Mucosa of rectum (tissue), 2 donors: ENCODE measurements around the gene NFIL3.

Experiments
- H3K27ac ChIP-seq, 2 donors: one replicate each; pipeline ENCODE4 v1.7.0; 2013; ENCODE audit warnings: inconsistent platforms in 2 of 2, low read depth in 2 of 2, low read length in 2 of 2
- H3K27me3 ChIP-seq, 2 donors: one replicate each; pipeline ENCODE4 v1.7.0; 2013; ENCODE audit warnings: low read length in 2 of 2; ENCODE audit not compliant: control insufficient read depth in 2 of 2, insufficient read depth in 2 of 2
- H3K36me3 ChIP-seq, 2 donors: one replicate each; pipeline ENCODE4 v1.7.0; 2013; ENCODE audit warnings: low read length in 2 of 2; ENCODE audit not compliant: control insufficient read depth in 2 of 2, insufficient read depth in 2 of 2
- H3K4me1 ChIP-seq, 2 donors: one replicate each; pipeline ENCODE4 v1.7.0; 2013; ENCODE audit warnings: low read length in 2 of 2, mild to moderate bottlenecking in 1 of 2; ENCODE audit not compliant: control insufficient read depth in 2 of 2, insufficient read depth in 2 of 2
- H3K4me3 ChIP-seq, 2 donors: one replicate each; pipeline ENCODE4 v1.7.0; 2013; ENCODE audit warnings: low read length in 2 of 2
- H3K9ac ChIP-seq, 2 donors: one replicate each; pipeline ENCODE4 v1.7.0; 2013; ENCODE audit warnings: low read length in 2 of 2, low read depth in 1 of 2, mild to moderate bottlenecking in 1 of 2
- H3K9me3 ChIP-seq, 2 donors: one replicate each; pipeline ENCODE4 v1.7.0; 2013; ENCODE audit warnings: low read length in 2 of 2; ENCODE audit not compliant: control insufficient read depth in 2 of 2
- donor health status: healthy.
- donor health status: Normal muscosa, but diverticular disease.

The NFIL3 gene

GRCh38 chr9:91422758-91423711, 597 bp downstream of the NFIL3 start:
- H3K4me3 ChIP-seq: peak overlapping the region; percentile 71 to 93
- peak overlapping the region; percentile 85 to 93 for H3K27ac ChIP-seq
- no peaks in the 10 kb centered on the region for H3K36me3 ChIP-seq
- peaks cover 24 to 25% of the 10 kb centered on the region in 2 donors for H3K4me1 ChIP-seq
- H3K9ac ChIP-seq: peak overlapping the region; percentile 81 to 99
- H3K9me3 ChIP-seq: no peaks in the 10 kb centered on the region
- peaks cover 0 to 5% of the 10 kb centered on the region in 2 donors for H3K27me3 ChIP-seq

DNA sequence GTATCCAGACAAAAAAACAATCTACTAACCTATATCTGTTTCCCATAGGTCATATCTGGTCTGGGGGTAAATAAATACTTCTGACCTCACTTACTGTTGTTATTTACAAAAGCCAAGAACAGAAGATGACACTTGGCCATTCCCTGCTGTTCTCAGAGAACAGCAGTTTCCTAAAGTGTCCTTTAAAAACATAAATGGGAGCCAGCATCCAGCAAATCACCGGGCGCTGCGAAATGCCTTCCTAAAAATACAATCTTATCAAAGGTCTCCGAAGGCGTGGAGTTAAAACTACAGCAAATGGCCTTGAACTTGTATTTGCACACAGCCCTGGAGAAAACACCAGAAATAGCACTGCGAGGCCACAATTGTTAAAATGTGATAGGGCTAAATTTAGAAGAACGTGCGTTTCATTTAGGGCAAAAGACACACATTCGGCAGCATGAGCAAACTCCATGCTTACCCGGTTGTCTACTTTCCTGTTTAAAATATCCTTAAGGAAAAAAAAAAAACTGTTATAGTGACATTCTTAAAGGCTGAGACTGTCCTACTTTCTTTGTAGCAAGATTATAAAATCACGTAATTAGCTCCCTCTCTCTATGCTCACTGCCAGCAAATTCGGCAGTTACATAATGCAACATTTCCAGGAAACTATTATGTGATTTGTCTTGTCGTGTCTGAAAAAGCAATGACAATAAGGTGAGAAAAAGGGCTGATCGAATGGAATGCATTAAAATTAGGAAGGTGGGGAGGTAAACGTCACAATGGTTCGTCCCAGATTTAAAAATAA, 1.5 kb downstream of the NFIL3 start:
- Histone ChIP-seq H3K4me3 (peak overlapping the region; percentile 71 to 93), H3K9me3 (no peaks in the 10 kb centered on the region), H3K27ac (peak overlapping the region; percentile 85 to 93), H3K9ac (peak overlapping the region; percentile 81 to 99), H3K4me1 (peaks cover 24 to 25% of the 10 kb centered on the region in 2 donors), H3K27me3 (peaks cover 0 to 5% of the 10 kb centered on the region in 2 donors), H3K36me3 (no peaks in the 10 kb centered on the region)

DNA sequence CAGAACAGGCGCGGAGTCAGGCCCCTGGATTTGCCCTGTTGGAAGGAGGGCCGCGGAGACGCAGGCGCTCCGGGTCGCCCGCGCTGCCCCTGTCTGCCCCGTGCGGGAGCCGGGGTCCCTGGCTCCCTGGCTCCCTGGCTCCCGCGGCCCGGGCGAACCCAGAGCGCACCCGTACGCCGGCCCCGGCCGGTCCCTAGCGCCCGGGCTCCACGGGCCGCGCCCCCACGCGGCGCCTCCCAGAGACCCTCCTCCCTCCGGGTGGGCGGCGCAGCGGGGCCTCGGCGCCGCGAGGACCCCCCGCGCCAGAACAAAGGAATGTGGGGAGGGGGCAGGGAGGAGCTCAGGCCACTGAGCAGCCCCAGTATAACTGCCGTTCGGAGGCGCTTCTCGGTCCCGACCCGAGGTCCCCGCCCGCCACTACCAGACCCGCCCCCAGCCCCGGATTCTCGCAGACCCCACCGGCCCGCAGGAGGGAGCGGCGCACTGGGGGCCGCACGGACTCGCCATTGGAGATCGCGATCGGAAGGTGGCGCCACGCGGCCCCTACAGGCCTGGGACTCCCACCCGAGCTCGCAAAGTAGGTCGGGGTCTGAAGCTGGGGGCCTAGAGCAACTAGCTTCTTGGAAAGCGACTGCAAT, 2.4 kb downstream of the NFIL3 start:
- peak overlapping the region; percentile 47 to 93 for H3K4me3 ChIP-seq
- H3K36me3 ChIP-seq: no peaks in the 10 kb centered on the region
- peak overlapping the region; percentile 81 to 99 for H3K9ac ChIP-seq
- peaks cover 24 to 25% of the 10 kb centered on the region in 2 donors for H3K4me1 ChIP-seq
- H3K27ac ChIP-seq: no peak overlapping the region
- peaks cover 0 to 5% of the 10 kb centered on the region in 2 donors for H3K27me3 ChIP-seq
- no peaks in the 10 kb centered on the region for H3K9me3 ChIP-seq

- no peaks in the 10 kb centered on the region for H3K9me3 ChIP-seq
- H3K27ac ChIP-seq: no peak overlapping the region
- H3K9ac ChIP-seq: peak overlapping the region; percentile 38 to 81
- no peaks in the 10 kb centered on the region for H3K36me3 ChIP-seq
- H3K4me1 ChIP-seq: peaks cover 22 to 24% of the 10 kb centered on the region in 2 donors
- peak overlapping the region; percentile 47 to 93 for H3K4me3 ChIP-seq
- peaks cover 0 to 5% of the 10 kb centered on the region in 2 donors for H3K27me3 ChIP-seq
Observed at GRCh38 chr9:91420501-91421127, 3.0 kb downstream of the NFIL3 start.

DNA sequence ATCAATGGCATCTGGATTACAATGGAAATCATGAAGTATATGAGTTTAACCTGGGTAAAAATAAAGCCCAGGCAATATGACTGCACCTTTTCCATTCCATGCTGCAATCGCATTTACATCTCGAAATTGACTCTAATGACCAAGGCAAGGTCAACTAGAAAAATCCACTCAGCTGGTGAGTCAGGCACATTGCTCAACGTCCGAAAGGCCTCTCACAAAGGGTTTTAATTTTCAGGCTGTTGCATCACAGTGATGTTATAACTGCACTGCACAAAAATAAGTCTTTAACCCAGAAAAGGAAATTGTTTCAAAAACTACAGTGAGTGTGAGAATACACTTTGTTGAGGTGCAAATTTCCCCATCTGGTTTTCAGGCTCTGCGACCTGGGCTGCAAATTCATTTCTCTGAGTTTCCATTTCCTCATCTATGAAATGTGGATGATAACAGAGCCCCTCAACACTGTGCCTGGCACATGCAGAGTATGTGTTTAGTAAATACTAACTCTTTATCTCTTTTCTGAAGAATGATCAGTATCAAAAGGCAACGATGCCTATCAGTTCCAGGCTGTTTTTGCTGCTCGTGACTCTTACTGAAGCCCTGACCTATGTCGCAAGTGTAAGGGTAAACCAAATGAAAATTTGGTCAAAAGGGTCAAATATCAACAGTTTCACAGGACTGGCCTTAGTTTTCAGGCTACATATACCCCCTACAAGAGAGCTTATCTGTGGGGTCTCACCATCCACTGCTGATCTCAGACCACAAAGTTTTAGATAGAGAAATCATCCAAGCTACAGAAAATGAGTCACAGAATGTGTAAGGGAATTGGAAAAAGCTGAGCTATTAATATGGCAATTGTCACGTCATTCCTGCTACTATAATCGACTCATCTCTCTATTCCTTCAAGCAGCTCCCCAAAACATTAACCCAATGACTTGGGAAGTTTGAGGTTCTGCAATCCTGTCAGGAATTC, 4.1 kb downstream of the NFIL3 start:
- no peaks in the 10 kb centered on the region for H3K9me3 ChIP-seq
- no peak overlapping the region for H3K27ac ChIP-seq
- H3K4me1 ChIP-seq: peaks cover 13 to 18% of the 10 kb centered on the region in 2 donors
- H3K27me3 ChIP-seq: peaks cover 0 to under 1% of the 10 kb centered on the region in 2 donors
- no peak overlapping the region for H3K9ac ChIP-seq
- H3K4me3 ChIP-seq: no peak overlapping the region
- H3K36me3 ChIP-seq: no peaks in the 10 kb centered on the region

GRCh38 chr9:91418215-91418610, 5.4 kb downstream of the NFIL3 start:
- Histone ChIP-seq H3K4me1 (peaks cover 13 to 18% of the 10 kb centered on the region in 2 donors), H3K36me3 (no peaks in the 10 kb centered on the region), H3K9ac (no peak overlapping the region), H3K27ac (no peak overlapping the region), H3K9me3 (no peaks in the 10 kb centered on the region), H3K27me3 (no peaks in the 10 kb centered on the region), H3K4me3 (no peak overlapping the region)

DNA sequence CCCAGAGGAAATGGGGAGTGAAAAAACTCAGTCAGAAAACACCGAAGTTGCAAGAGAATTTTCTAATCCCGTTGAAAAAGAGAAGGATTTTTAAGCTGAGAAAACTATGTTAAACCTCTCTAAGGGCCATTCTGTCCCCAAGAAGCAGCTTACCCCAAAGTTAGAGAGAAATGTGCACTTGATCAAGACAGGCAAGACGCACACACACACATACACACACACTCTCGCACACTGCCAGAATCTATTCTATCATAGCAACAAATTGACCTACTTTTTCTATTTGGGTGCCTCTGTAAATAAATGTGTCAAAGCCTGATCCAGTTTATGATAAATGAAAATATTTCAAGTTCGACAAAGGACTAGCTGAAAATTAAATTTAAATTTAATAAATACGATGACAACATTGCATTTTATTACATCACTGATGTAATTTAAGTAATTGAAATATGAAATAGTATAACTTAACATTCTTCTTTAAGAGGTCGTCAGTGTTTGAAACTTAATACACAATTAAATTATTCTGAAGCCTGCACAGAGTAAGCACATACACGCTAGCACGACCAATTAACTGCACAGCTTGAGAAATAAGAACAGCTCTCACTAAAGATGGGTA, 5.9 kb downstream of the NFIL3 start:
- peaks cover 12 to 18% of the 10 kb centered on the region in 2 donors for H3K4me1 ChIP-seq
- no peak overlapping the region for H3K9ac ChIP-seq
- no peaks in the 10 kb centered on the region for H3K9me3 ChIP-seq
- no peak overlapping the region for H3K27ac ChIP-seq
- H3K36me3 ChIP-seq: no peaks in the 10 kb centered on the region
- no peak overlapping the region for H3K4me3 ChIP-seq
- H3K27me3 ChIP-seq: no peaks in the 10 kb centered on the region

DNA sequence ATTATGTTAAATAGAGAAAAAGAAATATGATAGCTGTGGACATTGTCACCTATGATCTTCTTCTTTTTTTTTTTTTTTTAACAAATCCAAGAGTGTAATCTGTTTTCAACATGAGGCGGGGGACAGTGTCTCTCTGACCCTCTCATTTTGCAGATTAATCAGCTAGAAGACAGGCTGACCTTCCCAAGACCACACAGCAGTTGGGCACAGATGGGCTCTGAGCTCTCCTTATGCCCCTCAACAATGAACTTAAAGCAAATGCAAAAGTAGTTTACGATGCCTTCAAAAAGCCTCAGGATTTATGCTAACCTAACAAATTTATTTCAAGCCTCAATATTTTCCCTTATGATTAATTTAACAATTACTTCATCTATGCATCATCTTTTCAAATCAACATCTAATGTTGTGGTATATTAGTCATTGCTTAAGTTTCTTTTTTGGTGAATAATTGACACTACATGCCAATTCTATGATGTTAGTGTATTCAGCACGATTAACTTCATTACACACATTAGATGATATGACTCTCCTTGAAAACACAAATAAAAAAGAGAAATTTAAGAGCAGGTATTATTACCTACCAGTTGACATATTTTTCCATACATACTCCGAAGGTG, 7.4 kb downstream of the NFIL3 start:
- no peak overlapping the region for H3K27ac ChIP-seq

More for the DNA sequence above, 7.4 kb downstream of the NFIL3 start:
- Histone ChIP-seq H3K9me3 (no peaks in the 10 kb centered on the region), H3K4me1 (peaks cover 3 to 5% of the 10 kb centered on the region in 2 donors), H3K27me3 (no peaks in the 10 kb centered on the region), H3K36me3 (no peaks in the 10 kb centered on the region), H3K9ac (no peak overlapping the region), H3K4me3 (no peak overlapping the region)
